ENCODE data around the gene SUSD1. TPM values are rescaled to one million over a fixed set of nuclear protein-coding genes. Genes with fewer than 3 reads are reported as not detected.

Gene SUSD1
- total and polyA plus RNA-seq, 2 donors (not counting 3 experiments of a cell fraction or from before 2014, with no cell fraction given) = 33.1 to 37.8 TPM

GRCh38 chr9:112043423-112043822, 131.7 kb downstream of the SUSD1 start:
- no peak for DNase-seq (ENCODE audit: low read depth, low spot score)
- no peak overlapping the region for H3K4me3 ChIP-seq (replicated peaks in 1 of 3; ENCODE audit: insufficient read depth in 1 of 3, low read depth in 1 of 3, low read length in 3 of 3)
- dilution Hi-C loops (cut with MboI; ENCODE audit: extremely low pct_ligation_motif_present, low sequenced_read_pairs) (no loop called here), intact Hi-C loops (cut with micrococcal nuclease) (no loop called here)
- H3K4me2 ChIP-seq (ENCODE audit: insufficient read depth, low read length) = no peak overlapping the region
- H2AFZ ChIP-seq (ENCODE audit: low read depth, low read length) = no peak overlapping the region
- H4K20me1 ChIP-seq (replicated peaks; ENCODE audit: control insufficient read depth, extremely low read depth, insufficient read depth, low read length) = no peaks in the 10 kb centered on the region
- peaks cover 39% of the 10 kb centered on the region for H3K4me1 ChIP-seq (ENCODE audit: control insufficient read depth, extremely low read depth, insufficient read depth, low read length)
- H3K27ac ChIP-seq (ENCODE audit: insufficient read depth, low read depth, low read length) = no peak overlapping the region
- FAIRE-seq = no peak
- H3K36me3 ChIP-seq (ENCODE audit: control insufficient read depth in 2 of 2, extremely low read depth in 1 of 2, insufficient read depth in 2 of 2, low read length in 2 of 2) = no peaks in the 10 kb centered on the region
- H3K27me3 ChIP-seq (ENCODE audit: control insufficient read depth in 2 of 2, insufficient read depth in 2 of 2, low read length in 2 of 2) = no peaks in the 10 kb centered on the region
- TF ChIP-seq MYC (IDR thresholded peaks at IDR 0.05; ENCODE audit: low read depth, low read length) (no peak), MAX (IDR thresholded peaks at IDR 0.05; ENCODE audit: insufficient read depth, insufficient read length) (no peak), FOS (IDR thresholded peaks at IDR 0.05; ENCODE audit: borderline replicate concordance, insufficient read depth, low read length) (no peak), JUN (IDR thresholded peaks at IDR 0.05; ENCODE audit: borderline replicate concordance, insufficient read depth, insufficient read length, low read depth) (no peak), POLR2A (IDR thresholded peaks at IDR 0.05; ENCODE audit: low read depth, low read length) (no peak), CTCF (IDR thresholded peaks at IDR 0.05; ENCODE audit: extremely low read depth in 1 of 2, insufficient read depth in 1 of 2, low read depth in 1 of 2, low read length in 2 of 2) (no peak), GATA2 (IDR thresholded peaks at IDR 0.05; ENCODE audit: insufficient read depth, insufficient read length, low read depth, low read length) (no peak), POLR2AphosphoS5 (IDR thresholded peaks at IDR 0.05; ENCODE audit: insufficient read depth, low read depth, low read length) (no peak), EZH2 (IDR thresholded peaks at IDR 0.05; ENCODE audit: borderline replicate concordance, low read depth, low read length, severe bottlenecking) (no peak)
- no peaks in the 10 kb centered on the region for H3K9me1 ChIP-seq (replicated peaks; ENCODE audit: control insufficient read depth, extremely low read depth, insufficient read depth, low read length)
- POLR2A ChIA-PET = no interaction called here
- peaks cover 2% of the 10 kb centered on the region for H3K9me3 ChIP-seq (replicated peaks; ENCODE audit: control insufficient read depth, insufficient read depth, low read length)
- BruUV-seq (replicated peaks) = no TSS peak
- H3K9ac ChIP-seq (replicated peaks; ENCODE audit: extremely low read depth, insufficient read depth, low read length) = no peak overlapping the region
- H3K79me2 ChIP-seq (ENCODE audit: control insufficient read depth, insufficient read depth, low read length) = no peaks in the 10 kb centered on the region
- CTCF ChIA-PET = interaction anchor here (0.9 kb wide), 1 partner anchor 128 kb away, joined by 4 read pairs; no protein-coding TSS in a partner anchor

Measured in endothelial cell of umbilical vein (primary cell).